Fibroblast of the aortic adventitia (primary cell): ENCODE data around the gene CAMTA1. TPM values are rescaled to one million over a fixed set of nuclear protein-coding genes. Genes with fewer than 3 reads are reported as not detected.

Experiments used
- DNase-seq: peaks from one replicate; pipeline ENCODE4 v3.0.0-alpha.2; 2010; ENCODE audit warnings: low read depth
- H3K4me3 ChIP-seq: 2 replicates; pipeline ENCODE4 v1.5.1; 2011; ENCODE audit warnings: low read depth, mild to moderate bottlenecking, control low read depth, low read length, moderate library complexity
- total RNA-seq: library from RNA; depleted of rRNA; stranded (reverse); fragments of >200 nt; gene quantifications from 2 replicates; pipeline ENCODE4 v1.2.3, GENCODE V29; 2012; ENCODE audit warnings: low replicate concordance
- TF ChIP-seq, protein P1 (sequence below): IDR thresholded peaks from 2 replicates; pipeline ENCODE4 v1.5.1; 2011; ENCODE audit warnings: mild to moderate bottlenecking, low read length, control low read depth, inconsistent platforms; ENCODE audit not compliant: insufficient read depth

The CAMTA1 gene
- total RNA-seq, 1 donor = 91.9 TPM

GRCh38 chr1:7267493-7267892 is 482.2 kb downstream of the CAMTA1 start:
- TF ChIP-seq, protein P1, sequence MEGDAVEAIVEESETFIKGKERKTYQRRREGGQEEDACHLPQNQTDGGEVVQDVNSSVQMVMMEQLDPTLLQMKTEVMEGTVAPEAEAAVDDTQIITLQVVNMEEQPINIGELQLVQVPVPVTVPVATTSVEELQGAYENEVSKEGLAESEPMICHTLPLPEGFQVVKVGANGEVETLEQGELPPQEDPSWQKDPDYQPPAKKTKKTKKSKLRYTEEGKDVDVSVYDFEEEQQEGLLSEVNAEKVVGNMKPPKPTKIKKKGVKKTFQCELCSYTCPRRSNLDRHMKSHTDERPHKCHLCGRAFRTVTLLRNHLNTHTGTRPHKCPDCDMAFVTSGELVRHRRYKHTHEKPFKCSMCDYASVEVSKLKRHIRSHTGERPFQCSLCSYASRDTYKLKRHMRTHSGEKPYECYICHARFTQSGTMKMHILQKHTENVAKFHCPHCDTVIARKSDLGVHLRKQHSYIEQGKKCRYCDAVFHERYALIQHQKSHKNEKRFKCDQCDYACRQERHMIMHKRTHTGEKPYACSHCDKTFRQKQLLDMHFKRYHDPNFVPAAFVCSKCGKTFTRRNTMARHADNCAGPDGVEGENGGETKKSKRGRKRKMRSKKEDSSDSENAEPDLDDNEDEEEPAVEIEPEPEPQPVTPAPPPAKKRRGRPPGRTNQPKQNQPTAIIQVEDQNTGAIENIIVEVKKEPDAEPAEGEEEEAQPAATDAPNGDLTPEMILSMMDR = no peak
- H3K4me3 ChIP-seq = no peak overlapping the region
- DNase-seq = peak; percentile 10

- no peak overlapping the region for H3K4me3 ChIP-seq
- DNase-seq = no peak
- TF ChIP-seq, protein P1 = no peak
Observed at GRCh38 chr1:7268983-7269382, 483.7 kb downstream of the CAMTA1 start.

DNA sequence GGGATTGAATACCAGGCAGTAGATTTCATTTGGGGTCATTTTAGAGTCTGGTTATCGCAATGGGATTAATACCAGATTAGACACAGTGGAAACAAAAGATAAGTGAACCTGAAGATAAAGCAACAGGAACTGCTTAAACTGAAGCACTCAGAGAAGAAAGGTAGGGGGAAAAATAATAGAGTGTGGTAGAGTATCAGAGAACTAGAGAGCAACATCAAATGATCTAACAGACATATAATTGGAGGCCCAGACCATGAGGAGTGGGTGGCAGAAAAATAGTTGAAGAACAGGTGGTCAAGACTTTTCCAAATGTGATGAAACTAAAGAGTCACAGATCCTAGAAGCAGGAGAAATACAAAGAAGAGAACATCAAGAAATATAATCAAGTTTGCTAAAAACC is 484.3 kb downstream of the CAMTA1 start:
- no peak overlapping the region for H3K4me3 ChIP-seq
- DNase-seq = no peak
- TF ChIP-seq, protein P1 = no peak

DNA sequence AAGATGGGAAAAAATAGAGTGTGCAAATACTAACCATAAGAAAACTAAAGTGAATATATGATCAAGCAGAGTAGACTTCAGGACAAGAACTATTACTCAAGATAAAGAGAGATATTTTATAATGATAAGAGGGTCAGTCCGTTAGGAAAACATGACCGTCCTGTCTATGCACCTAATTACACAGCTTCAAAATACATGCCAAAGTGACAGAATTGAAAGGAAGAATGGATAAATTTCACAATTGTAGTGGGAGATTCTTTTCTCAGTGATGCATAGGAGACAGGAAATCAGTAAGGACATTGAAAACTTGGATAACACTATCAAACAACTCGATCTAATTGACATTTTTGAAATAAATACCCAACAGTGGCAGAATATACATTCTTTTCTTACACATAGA is 489.0 kb downstream of the CAMTA1 start:
- DNase-seq = no peak
- TF ChIP-seq, protein P1 = no peak
- H3K4me3 ChIP-seq = no peak overlapping the region

DNA sequence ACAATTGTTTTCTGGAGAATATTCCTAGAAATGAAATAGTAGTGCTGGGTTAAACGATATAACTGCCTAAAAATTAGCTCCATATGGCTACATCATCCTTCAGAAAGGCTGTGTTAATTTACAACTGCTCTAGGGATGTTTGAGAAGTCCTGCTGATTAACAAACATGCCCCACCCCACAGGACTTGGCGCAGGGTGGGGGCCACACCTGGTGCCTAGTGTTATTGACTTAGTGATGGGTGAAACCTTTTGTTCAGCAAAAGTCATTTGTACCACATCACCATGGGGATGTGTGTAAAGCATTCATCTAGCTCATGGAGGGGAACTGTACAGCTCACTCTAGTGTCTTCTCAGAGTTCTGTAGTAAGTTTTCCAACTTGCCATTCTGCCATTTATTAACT is 492.8 kb downstream of the CAMTA1 start:
- TF ChIP-seq, protein P1 = no peak
- no peak overlapping the region for H3K4me3 ChIP-seq
- DNase-seq = no peak

DNA sequence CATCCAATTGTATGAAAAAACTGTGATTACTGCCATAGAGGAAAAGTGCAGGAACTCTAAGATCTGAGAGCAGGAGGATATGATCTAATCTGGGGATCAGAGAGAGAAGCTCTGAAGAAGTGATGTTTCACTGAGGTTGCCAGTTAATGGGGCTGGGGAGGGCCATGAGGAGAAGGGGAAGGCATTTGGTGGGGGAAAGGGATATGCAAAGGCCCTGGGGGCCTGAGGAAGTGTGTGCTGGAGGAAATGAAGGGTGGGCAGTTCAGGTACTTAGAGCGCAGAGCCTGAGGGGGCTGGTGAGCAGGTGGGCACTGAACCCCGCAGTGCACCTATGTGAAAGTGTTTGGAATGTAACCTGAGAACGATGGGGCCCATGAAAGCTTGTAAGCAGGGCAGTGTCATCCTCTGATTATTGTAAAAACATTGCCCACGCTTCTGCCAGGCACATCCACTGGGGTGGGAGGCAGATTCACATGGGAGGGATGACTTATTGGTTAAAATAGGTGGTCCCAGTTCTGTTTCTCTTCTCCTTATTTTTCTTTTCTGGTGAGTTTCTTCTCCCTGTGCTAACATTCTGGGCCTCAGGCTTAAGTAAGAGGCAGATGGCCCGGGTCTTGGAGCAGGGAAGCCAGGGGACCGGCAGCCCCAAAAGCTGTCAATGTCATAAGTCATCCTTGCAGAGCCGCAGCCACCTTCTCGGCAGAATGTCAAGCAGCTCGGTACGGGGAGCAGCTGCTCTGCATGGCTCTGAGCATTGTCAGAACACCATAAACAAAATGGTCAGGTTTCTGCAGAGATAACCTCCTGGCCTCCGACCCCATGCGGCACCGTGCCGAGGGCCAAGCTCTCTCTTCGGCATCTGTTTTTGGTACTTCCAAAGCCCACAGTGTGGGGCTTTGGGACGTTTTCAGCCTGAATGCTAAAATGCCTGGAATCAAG is 493.8 kb downstream of the CAMTA1 start:
- H3K4me3 ChIP-seq = no peak overlapping the region
- DNase-seq = no peak
- TF ChIP-seq, protein P1 = no peak
